Measurements from ENCODE around the gene SLC66A2. TPM values are rescaled to one million over a fixed set of nuclear protein-coding genes. Genes with fewer than 3 reads are reported as not detected.

Gene SLC66A2
- total RNA-seq, 2 donors from 2014 or later, result 39.1 to 51.2 TPM

DNA sequence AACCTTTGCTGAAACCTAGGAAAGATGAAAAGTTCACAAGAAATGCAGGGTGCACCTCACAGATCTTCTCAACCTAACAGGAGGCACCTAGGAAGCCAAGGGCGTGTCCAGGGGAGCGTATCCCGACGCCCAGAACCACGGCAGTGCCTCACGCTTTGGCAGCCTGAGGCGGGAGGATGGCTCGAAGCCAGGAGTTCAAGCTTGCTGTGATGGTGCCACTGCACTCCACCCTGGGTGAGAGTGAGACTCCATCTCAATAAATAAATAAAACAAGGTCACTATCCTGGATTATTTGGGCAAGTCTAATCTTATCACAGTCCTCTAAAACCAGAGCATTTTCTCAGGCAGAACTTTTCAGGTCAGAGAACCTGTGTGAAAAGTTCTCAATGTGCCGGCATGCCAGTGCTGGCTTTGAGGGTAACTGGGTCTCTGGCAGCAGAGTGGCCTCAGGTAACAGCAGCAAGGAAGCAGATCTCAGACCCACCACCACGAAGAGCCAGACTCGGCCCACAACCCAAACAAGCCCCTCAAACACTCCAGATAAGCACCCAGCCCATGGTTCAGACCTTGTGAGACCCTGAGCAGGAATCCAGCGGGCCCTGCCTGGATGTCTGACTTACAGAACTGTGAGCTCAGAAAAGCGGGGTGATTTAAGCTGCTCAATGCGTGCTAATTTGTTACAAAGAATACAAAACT is 24.7 kb upstream of the SLC66A2 start:
- no peak for TF ChIP-seq CTCF (IDR thresholded peaks at IDR 0.05)
- H3K27ac ChIP-seq, result no peak overlapping the region
- DNase-seq (ENCODE audit: low spot score) (no peak), ATAC-seq (ENCODE audit: insufficient number of reproducible peaks, low FRiP score, low read depth) (no peak)
- no peaks in the 10 kb centered on the region for H3K9me3 ChIP-seq
- peaks cover 0 to 8% of the 10 kb centered on the region in 2 donors for H3K4me1 ChIP-seq (ENCODE audit: control insufficient read depth in 1 of 2, low read depth in 2 of 2)
- peaks cover 10% of the 10 kb centered on the region for H3K36me3 ChIP-seq
- H3K4me3 ChIP-seq, result no peak overlapping the region
- no peaks in the 10 kb centered on the region for H3K27me3 ChIP-seq (replicated peaks; ENCODE audit: insufficient read depth)

- DNase-seq (ENCODE audit: low spot score) (no peak), ATAC-seq (ENCODE audit: insufficient number of reproducible peaks, low FRiP score, low read depth) (no peak)
- no peaks in the 10 kb centered on the region for H3K27me3 ChIP-seq (replicated peaks; ENCODE audit: insufficient read depth)
- no peak overlapping the region for H3K4me3 ChIP-seq
- peaks cover 0 to 8% of the 10 kb centered on the region in 2 donors for H3K4me1 ChIP-seq (ENCODE audit: control insufficient read depth in 1 of 2, low read depth in 2 of 2)
- no peaks in the 10 kb centered on the region for H3K9me3 ChIP-seq
- H3K36me3 ChIP-seq, result peaks cover 10% of the 10 kb centered on the region
- no peak for TF ChIP-seq CTCF (IDR thresholded peaks at IDR 0.05)
- no peak overlapping the region for H3K27ac ChIP-seq
These were observed 23.6 kb upstream of the SLC66A2 start for GRCh38 chr18:79975043-79975442.

DNA sequence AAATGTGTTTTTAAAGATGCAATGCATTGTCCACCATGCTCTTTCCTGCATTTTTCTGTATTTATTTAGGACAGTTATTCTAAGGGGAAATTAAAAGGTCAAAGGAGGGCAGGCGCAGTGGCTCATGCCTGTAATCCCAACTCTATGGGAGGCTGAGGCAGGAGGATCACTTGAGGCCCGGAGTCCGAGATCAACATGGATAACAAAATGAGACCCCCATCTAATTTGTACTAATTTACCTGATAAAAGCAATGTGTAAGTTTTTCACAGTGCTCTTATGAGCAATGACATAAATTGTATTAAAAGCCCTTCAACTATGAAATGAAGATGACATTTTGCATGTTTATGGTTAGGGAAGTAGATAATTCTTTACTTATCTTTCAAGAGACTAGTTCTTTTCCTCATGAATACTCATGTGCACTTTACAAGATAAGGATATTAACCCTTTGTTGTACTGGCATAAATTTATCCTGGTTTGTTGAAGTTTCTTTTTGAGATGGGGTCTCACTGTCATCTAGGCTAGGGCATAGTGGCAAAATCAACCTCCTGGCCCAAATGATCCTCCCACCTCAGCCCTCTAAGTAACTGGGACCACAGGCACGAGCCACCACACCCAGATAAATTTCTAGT is 22.7 kb upstream of the SLC66A2 start:
- Histone ChIP-seq H3K4me1 (ENCODE audit: control insufficient read depth in 1 of 2, low read depth in 2 of 2) (peaks cover 0 to 8% of the 10 kb centered on the region in 2 donors), H3K27ac (no peak overlapping the region), H3K36me3 (peaks cover 10% of the 10 kb centered on the region), H3K4me3 (no peak overlapping the region), H3K27me3 (replicated peaks; ENCODE audit: insufficient read depth) (no peaks in the 10 kb centered on the region), H3K9me3 (no peaks in the 10 kb centered on the region)
- ATAC-seq (ENCODE audit: insufficient number of reproducible peaks, low FRiP score, low read depth) (no peak), DNase-seq (ENCODE audit: low spot score) (no peak)
- TF ChIP-seq CTCF (IDR thresholded peaks at IDR 0.05), result no peak

DNA sequence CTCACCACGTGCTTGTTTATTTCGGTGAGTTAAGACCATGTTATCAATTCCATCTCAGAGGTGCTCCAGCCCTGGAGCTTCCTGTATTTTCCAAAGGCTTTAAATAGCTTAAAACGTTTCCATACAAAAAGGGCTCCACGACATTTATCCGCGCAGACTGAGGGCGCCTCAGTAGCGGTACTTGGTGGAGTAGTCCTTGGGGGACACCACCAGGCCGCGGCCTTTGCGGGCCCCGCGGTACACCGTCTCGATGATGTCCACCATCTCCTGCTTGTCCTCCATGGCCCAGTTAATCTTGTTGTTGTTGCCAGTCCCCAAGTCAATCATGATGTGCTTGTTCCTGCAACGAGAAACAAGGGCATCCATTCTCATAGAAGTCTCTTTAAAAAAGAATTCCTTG is 22.1 kb upstream of the SLC66A2 start:
- Histone ChIP-seq H3K27me3 (replicated peaks; ENCODE audit: insufficient read depth) (no peaks in the 10 kb centered on the region), H3K27ac (no peak overlapping the region), H3K9me3 (no peaks in the 10 kb centered on the region), H3K4me3 (no peak overlapping the region), H3K36me3 (peaks cover 10% of the 10 kb centered on the region), H3K4me1 (ENCODE audit: control insufficient read depth in 1 of 2, low read depth in 2 of 2) (peaks cover 0 to 8% of the 10 kb centered on the region in 2 donors)
- no peak for TF ChIP-seq CTCF (IDR thresholded peaks at IDR 0.05)
- ATAC-seq (ENCODE audit: insufficient number of reproducible peaks, low FRiP score, low read depth) (no peak), DNase-seq (ENCODE audit: low spot score) (no peak)

DNA sequence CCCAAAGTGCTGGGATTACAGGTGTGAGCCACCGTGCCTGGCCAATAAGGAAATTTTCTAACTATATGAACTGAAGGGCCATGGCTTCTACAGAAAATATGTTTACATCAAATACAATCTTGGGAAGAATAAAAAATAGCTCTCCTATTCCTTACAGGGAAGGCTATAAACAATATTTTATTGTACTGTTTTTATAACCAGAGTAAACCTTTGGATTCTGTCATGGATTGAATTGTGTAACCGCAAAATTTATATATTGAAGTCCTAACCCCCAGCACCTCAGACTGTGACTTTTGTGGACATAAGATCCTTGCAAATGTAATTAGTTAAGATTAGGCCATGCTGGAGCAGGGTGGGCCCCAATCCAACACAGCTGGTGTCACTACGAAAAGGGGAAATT is 21.3 kb upstream of the SLC66A2 start:
- Histone ChIP-seq H3K4me3 (no peak overlapping the region), H3K9me3 (no peaks in the 10 kb centered on the region), H3K4me1 (ENCODE audit: control insufficient read depth in 1 of 2, low read depth in 2 of 2) (peaks cover 0 to under 1% of the 10 kb centered on the region in 2 donors), H3K36me3 (peaks cover 10% of the 10 kb centered on the region), H3K27me3 (replicated peaks; ENCODE audit: insufficient read depth) (no peaks in the 10 kb centered on the region), H3K27ac (no peak overlapping the region)
- no peak for ATAC-seq (ENCODE audit: insufficient number of reproducible peaks, low FRiP score, low read depth)
- no peak for DNase-seq (ENCODE audit: low spot score)
- no peak for TF ChIP-seq CTCF (IDR thresholded peaks at IDR 0.05)

Data from thoracic aorta (tissue), 2 donors.